HG03378 (cell line): ENCODE data around the gene DEFB121.
"Not testable (repeated sequence)": the region's sequence is repeated elsewhere in the genome, so short reads cannot be mapped to it uniquely, and the experiment has no call there.

Experiments used
- ATAC-seq: cut with Tn5 transposase; IDR thresholded peaks from one replicate; pipeline ENCODE4 v1.9.1; 2021; ENCODE audit warnings: mild to moderate bottlenecking, moderate library complexity; ENCODE audit not compliant: unreplicated experiment

DEFB121 gene

GRCh38 chr20:31364272-31364671 lies 41.7 kb downstream of the DEFB121 start:
- not testable (repeated sequence) for ATAC-seq

- ATAC-seq: no peak
Observed at GRCh38 chr20:31363295-31363694, 42.7 kb downstream of the DEFB121 start.

GRCh38 chr20:31355981-31356380 lies 50.0 kb downstream of the DEFB121 start:
- ATAC-seq: no peak
